T follicular helper cell (primary cell): Measurements from ENCODE around the gene APOC4.
"Not testable (repeated sequence)": the region's sequence is repeated elsewhere in the genome, so short reads cannot be mapped to it uniquely, and the experiment has no call there.

ENCODE experiments used
- DNase-seq: peaks from one replicate; pipeline ENCODE4 v3.0.0-alpha.2; 2020; ENCODE audit warnings: low read depth

Gene APOC4

DNA sequence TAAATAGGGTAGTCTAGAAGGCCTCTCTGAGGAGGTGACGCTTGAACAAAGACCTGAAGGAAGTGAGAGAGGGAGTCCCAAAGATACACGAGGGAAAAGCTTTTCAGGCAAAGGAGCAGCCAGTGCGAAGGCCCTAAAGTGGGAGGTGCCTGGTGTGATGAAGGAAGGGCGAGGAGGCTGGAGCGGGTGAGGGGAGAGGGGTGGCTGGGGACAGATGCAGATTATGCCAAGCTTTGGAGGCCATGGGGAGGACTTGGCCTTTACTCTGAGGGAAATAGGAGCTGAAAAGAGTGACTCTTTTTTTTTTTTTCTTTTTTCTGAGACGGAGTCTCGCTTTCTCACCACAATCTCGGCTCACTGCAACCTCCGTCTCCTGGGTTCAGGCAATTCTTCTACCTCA is 16.1 kb downstream of the APOC4 start:
- no peak for DNase-seq

DNA sequence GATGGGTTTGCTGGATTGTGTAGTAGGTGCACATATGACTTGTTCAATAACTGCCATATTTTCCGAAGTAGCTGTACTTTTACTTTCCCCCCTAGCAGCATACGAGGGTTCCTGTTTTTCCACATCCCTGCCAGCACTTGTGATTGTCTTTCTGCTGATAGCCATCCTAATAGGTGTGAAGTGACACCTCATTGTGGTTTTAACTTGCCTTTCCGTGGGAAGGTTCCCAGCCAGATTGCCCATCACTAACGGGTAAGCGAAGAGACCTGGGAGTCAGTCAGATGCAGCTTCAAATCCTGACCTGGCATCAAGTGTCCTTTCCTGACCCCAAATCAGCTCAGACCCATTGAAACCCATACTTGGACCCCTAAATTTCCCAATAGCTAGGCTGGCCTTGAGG is 17.7 kb downstream of the APOC4 start:
- DNase-seq = no peak

DNA sequence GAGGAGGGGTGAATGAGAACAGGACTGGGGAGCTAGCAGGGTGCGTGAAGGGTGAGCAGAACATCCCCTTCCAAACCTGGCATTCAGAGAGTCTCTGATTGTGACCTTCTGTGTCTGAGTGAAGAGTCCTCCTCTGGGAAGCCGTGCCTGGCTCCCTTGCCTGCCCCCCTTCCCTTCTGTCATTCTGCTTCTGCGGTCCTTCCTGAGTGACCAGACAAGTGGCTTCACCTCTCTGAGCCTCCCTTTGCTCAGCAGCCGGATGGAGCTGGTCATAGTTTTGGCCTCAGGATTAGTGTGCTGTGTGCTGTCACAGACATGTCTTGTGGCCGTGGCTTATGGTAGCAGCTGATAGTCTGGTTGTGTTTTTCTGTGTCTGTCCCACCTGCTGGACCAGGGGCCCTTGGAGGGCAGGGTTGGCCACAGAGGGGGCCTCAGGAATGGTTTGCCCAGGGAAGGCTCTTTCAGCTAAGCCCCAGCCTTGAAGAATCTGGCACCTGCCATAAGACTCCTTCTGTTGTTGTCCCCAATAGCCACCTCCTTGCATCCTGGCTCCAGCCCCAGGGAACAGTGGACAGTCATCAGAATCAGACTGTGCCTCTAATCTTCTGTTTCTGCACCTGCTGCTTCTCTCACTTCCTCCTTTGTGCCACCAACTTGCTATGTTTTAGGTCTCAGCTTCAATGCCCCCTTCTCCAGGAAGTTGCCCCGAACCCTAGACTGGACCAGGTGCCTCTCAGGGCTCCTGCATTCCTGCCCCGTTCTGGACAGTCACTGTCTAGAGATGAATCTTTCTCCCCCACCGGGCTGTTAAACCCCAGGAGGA is 19.1 kb downstream of the APOC4 start:
- DNase-seq = no peak

DNA sequence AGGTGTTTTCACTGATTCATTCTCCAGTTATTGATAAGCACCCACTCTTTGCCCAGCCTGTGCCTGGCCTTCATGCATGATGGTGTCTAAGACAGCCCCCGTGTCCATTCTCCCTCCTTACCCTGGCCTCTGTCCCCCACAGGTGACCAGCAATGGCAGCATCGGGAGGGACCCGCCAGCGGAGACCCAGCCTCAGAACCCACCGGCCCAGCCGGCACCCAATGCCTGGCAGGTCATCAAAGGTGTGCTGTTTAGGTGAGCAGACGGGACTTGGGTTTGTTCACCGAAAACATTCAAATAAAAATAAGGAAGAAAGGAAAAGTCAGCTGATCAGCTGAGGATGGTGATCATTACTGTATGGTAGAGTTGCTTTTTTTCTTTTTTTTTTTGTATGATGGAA is 19.8 kb downstream of the APOC4 start:
- no peak for DNase-seq

DNA sequence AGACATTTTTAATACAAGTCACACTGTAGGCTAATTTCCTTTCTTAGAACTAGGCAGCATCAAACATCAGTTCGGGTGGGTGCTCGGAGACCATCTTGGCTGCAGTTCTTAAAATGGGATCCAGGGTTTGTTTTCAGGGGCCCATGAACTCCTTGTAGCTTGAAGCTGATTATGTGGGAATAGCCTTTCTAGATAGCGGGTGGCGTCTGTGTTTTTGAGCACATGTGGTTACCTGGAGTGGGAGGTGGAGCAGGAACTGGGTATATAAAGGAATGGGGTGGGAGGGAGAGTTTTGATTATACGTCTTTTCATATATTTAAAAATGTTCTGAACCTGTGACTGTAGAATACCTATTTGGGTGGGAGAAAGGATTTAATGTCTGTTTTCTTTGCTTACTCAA is 26.1 kb downstream of the APOC4 start:
- no peak for DNase-seq

DNA sequence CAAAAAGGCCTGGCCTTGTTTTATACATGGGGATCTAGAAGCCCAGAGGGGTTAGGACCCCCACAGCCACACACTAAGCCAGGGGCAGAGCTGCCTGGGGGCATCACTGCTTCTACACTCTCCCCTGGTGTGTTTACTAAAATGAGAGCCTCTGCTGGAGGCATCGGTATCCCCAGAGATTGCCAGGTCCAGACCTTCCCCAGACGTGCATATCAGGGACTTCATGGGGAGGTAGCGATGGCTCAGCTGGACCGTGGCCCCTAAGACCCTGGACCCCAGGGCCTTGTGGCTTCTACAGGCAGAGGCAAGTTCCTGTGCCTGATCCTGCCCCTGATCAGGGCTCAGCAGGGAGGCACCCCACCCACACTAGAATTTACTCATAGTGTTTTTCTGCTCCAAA is 26.6 kb downstream of the APOC4 start:
- no peak for DNase-seq

DNA sequence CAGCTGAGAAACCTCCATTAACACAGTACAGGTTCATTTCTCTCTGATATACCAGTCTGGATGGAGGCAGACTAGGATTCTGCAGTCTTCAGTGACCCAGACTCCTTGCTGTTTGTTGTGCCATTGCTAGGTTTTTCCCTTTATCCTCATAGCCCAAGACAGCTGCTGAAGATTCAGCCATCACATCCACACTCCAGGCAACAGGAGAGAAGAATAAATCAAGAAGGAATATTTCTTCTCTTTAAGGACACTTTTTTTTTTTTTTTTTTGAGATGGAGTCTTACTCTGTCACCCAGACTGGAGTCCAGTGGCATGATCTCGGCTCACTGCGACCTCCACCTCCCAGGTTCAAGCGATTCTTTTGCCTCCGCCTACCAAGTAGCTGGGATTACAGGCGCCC is 27.4 kb downstream of the APOC4 start:
- DNase-seq = no peak

DNA sequence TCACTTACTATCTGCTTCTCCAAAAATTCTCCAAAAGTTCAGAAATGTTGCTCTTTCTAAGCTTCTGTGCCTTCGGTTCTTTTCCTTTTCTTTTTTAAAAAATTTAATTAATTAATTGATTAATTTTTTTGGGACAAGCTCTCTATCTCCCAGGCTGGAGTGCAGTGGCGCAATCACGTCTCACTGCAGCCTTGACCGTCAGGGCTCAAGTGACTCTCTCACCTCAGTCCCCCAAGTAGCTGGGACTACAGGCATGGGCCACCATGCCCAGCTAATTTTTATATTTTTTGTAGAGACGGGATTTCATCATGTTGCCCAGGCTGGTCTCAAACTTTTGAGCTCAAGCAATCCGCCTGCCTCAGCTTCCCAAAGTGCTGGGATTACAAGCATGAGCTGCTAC is 29.4 kb downstream of the APOC4 start:
- DNase-seq = not testable (repeated sequence)

DNA sequence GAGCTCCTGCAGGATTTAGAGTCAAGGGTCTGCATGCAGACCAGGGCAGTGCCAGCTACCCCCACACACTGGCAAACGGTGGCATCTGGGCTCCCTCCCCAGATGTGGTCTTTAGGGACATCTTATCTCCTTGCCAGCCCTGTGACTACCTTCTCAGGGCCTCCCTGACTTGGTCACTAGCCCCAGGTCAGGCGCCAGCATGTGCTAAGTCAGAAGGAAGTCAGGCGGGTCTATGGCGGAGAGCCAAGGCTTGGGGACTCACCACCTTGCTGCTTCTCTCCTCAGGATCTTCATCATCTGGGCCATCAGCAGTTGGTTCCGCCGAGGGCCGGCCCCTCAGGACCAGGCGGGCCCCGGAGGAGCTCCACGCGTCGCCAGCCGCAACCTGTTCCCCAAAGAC is 30.8 kb downstream of the APOC4 start:
- no peak for DNase-seq

DNA sequence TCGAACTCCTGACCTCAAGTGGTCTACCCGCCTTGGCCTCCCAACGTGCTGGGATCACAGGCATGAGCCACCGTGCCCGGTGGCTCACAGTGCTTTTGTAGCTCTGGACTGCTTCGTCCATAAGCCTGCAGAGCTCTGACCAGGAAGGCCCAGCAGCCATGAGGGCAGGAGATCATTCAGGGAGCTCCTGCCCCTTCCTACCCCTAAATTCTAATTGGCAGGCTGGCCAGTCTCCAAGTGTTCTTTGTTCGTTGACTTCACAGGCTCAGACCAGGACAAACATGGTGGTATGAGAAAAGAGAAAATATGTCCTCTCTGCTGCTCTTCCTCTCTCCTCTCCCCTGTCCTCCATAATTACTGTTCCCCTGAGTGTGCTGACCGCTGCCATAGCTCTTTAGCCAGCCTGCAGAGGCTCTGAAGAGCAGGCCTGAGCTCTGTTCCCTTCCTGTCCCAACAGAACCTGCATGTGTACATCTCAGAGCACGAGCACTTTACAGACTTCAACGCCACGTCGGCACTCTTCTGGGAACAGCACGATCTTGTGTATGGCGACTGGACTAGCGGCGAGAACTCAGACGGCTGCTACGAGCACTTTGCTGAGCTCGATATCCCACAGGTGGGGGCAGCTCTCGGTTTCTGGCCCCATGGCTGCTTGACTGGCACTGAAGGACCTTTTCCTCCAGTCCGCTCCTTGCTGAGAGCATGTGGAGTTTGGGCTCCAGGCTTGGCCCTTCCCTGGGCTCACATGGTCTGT is 32.1 kb downstream of the APOC4 start:
- DNase-seq = no peak

DNA sequence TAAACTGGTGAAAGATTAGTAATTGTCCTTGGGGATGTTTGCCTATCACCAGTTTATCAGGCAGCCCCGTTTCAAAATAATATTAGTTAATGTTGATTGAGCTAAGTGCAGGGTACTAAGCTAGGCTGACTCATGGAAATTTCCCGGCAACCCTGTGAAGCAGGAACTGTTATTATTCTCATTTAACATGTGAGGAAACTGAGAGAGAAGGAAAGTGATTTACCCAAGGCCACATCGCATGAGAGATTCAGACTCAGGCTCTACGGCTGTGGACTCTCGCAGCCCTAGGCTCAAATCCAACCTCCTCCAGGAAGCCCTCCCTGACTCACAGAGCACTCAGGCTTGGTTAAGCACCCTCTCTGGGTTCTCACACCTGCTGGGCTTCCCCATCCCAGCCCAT is 32.8 kb downstream of the APOC4 start:
- no peak for DNase-seq

DNA sequence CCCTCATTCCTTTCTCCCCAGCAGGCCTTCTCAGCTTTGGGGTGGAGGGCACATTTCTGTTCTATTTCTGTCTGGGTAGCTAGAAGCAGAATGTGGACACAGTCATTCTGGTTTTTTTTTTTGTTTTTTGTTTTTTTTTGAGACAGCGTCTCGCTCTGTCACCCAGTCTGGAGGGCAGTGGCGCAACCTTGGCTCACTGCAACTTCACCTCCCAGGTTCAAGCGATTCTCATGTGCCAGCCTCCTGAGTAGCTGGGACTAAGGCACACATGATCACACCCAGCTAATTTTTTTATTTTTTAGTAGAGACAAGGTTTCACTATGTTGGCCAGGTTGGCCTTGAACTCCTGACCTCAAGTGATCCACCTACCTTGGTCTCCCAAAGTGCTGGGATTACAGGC is 33.4 kb downstream of the APOC4 start:
- no peak for DNase-seq

DNA sequence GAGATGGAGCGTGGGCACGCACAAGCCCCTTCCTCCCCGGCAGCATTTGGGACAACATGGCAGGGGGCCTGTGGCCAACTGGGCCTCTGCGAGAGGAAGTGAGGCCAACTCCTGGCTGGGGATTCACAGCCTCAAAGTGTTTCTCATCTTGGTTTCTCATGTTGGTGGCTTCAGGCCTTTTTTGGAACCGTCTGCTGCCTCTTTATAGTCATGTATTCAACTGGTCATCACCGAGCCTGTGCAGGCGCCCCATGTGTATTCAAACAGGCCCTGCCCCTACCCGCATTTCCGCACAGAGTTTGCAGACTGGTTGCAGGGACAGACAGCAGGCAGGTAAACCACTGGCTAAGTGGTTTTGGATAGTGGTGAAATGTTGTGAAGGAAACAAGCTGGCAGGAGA is 42.0 kb downstream of the APOC4 start:
- no peak for DNase-seq

DNA sequence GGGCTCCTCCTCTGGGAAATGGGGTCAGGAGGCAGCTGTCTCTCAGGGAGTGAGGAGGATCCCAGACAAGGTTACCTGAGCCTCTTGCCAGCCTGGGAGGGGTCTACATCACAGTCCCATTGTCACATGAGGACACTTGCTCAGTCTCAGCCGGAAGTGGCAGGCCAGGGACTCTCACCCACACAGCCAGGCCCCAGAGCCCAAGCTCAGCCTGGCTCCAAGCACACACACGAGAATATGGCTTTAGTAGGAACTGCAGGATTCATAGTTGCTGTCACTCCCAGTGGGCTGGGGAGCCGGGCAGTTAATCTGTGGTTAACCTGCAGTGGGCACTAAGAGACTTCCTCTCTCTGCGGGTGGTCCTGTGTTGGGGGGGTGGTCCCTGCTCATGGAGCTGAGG is 43.4 kb downstream of the APOC4 start:
- no peak for DNase-seq

DNA sequence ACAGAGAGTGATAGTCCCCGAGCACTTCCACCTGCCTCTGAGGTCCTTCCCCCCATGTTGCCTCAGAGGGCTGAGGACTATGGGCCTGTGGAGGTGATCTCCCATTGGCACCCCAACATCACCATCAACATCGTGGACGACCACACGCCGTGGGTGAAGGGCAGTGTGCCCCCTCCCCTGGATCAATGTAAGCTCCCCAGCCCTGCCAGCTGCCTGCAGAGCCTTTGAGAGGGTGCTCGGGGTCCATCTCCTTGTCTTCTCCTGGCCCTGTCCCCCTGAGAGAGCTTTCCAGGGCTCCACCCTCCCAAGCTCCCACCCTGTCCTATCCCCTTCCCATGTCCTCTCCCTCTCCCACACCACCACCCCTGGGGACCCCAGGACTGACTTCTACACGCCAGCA is 44.4 kb downstream of the APOC4 start:
- DNase-seq = no peak

DNA sequence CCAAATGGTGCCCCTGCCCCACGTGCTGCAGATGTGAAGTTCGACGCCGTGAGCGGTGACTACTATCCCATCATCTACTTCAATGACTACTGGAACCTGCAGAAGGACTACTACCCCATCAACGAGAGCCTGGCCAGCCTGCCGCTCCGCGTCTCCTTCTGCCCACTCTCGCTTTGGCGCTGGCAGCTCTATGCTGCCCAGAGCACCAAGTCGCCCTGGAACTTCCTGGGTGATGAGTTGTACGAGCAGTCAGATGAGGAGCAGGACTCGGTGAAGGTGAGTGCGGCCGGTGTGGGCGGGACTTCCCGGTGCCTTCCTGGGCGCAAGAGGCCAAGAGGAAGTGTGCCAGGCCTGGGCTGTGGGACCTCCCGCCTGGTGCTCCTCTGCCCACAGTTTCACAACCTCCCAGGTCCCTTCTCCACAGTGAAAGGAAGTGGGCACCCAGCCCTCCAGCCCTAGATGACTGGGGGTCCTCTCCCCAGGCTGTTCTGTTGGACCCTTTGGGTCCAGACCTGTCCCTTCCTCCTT is 45.2 kb downstream of the APOC4 start:
- DNase-seq = no peak

DNA sequence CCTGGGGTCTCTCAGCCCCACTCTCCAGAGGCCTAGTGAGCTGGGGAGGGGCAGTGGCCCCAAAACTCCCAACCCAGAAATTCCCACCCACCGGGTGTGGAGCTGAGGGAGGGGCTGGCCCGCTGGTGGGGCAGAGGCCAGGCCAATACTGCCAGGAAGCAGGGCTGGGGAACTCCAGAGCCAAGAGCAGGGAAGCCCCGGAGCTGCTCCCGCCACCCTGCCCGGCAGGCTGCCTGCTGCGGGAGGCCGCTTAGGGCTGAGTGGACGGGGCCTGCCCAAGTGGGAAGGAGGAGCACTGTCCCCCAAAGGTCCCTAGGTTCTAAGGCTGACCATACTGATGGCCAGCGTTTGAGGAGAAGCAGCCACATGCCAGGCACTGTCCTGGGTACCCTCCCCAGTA is 46.2 kb downstream of the APOC4 start:
- no peak for DNase-seq

DNA sequence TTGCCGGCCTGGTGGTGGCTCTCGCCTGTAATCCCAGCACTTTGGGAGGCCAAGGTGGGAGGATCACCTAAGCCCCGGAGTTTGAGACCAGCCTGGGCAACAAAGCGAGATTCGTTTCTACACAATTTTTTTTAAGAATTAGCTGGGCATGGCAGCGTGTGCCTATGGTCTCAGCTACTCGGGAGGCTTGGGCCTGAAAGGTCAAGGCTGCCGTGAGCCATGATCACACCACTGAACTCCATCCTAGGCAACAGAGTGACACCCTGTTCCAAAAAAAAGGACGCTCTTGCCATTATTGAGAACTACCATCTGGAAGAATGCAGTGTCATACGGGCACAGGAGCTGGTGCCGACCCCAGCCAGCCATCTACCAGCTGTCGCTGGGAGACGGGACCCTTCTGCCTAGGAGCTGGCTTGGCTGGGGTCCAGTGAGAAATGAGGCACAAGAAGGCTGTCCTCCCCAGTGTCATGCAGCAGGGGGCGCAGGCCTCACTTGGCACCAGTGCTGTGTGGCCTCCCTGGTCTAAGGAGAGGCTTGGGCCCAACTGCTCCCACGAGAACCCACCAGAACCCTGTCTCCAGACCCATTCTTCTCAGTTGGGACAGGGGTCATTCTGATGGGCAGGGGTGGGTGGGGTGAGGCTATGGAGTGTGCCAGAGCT is 47.0 kb downstream of the APOC4 start:
- DNase-seq = peak; percentile 58

DNA sequence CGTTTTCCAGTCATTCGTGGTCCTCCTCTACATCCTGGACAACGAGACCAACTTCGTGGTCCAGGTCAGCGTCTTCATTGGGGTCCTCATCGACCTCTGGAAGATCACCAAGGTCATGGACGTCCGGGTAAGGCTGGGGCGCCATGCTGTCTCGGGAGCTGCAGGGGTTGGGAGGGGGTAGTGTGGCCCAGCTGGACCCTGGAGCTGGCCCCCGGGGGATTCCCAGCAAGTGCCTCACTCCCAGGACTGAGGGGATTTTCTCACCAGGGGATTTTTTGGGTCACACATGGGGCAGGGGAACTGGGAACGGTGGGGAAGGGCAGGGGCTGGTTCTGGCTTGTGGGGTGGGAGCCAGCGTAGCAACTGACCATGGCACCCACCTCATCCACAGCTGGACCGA is 48.4 kb downstream of the APOC4 start:
- no peak for DNase-seq

DNA sequence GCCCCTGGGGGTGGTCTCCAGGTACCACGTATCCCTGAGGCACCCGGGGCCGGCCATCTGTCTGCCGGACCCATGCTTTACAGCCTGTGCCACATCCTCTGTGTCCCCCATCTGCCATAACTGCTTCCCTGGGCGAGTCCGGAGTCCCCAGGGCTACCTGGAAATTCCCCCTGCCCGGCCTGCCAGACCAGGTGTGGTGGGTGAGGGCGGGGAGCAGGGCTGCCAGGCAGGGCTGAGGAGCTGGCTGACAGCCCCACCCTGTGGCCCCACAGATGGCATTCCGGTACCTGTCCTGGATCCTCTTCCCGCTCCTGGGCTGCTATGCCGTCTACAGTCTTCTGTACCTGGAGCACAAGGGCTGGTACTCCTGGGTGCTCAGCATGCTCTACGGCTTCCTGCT is 48.9 kb downstream of the APOC4 start:
- no peak for DNase-seq

DNA sequence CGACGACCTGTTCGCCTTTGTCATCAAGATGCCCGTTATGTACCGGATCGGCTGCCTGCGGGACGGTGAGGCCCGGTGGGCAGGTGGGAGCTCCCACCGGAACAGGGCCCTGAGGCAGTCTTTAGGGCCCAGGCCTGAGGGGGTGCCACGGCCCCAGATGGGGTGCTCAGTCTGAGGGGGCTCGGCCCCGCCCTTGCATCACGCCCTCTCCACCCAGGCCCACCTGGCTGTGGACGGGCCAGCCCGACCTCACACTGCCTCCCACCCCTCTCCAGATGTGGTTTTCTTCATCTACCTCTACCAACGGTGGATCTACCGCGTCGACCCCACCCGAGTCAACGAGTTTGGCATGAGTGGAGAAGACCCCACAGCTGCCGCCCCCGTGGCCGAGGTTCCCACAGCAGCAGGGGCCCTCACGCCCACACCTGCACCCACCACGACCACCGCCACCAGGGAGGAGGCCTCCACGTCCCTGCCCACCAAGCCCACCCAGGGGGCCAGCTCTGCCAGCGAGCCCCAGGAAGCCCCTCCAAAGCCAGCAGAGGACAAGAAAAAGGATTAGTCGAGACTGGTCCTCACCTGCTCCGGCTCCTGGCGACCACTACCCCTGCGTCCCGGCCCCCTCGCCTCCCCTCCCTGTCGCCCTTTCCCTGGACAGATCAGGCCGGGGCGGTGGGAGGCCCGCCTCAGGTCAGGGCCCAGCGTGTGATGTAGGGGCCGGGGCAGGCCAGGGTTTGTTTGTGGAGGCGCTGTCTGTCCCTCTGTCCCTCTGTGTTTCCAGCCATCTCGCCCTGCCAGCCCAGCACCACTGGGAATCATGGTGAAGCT is 50.5 kb downstream of the APOC4 start:
- no peak for DNase-seq

DNA sequence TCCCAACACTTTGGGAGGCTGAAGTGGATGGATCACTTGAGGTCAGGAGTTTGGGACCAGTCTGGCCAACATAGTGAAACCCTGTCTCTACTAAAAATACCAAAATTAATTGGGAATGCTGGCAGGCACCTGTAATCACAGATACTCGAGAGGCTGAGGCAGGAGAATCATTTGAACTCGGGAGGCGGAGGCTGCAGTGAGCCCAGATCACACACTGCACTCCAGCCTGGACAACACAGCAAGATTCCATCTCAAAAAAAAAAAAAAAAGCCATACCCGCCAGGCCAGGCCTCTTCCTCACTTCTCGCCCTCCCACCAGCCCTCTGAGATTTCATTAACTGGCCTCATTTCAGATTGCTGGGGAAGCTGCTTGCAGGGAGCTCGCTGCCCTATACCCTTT is 51.5 kb downstream of the APOC4 start:
- no peak for DNase-seq
